Spleen (tissue), 11 donors: ENCODE results near the gene PARN. TPM values are rescaled to one million over a fixed set of nuclear protein-coding genes. Genes with fewer than 3 reads are reported as not detected.

Source experiments
- DNase-seq: peaks from one replicate; pipeline ENCODE4 v3.0.0-alpha.2; 2020
- H3K27ac ChIP-seq, 8 donors: fragments of 200-600 bp; sonication (generic) in 7 of 8; 1 replicate in 4 of 8; 2 replicates in 4 of 8; pipeline versions ENCODE4 v1.5.0 to v1.8.0; 2016 to 2021; ENCODE audit warnings: inconsistent platforms in 4 of 8, mild to moderate bottlenecking in 4 of 8, moderate library complexity in 1 of 8
- H3K27me3 ChIP-seq, 7 donors: fragments of 200-600 bp; sonication (generic) in 6 of 7; replicated peaks in 1 of 7; 1 replicate in 4 of 7; 2 replicates in 3 of 7; pipeline versions ENCODE4 v1.5.0 to v1.8.0; 2016 to 2021; ENCODE audit warnings: inconsistent platforms in 3 of 7, mild to moderate bottlenecking in 1 of 7
- H3K36me3 ChIP-seq, 6 donors: fragments of 200-600 bp; sonication (generic) in 5 of 6; 1 replicate in 4 of 6; 2 replicates in 2 of 6; pipeline versions ENCODE4 v1.5.0 to v1.8.0; 2016 to 2021; ENCODE audit warnings: inconsistent platforms in 2 of 6
- H3K4me1 ChIP-seq, 6 donors: fragments of 200-600 bp; sonication (generic) in 5 of 6; 1 replicate in 3 of 6; 2 replicates in 3 of 6; pipeline versions ENCODE4 v1.5.0 to v1.8.0; 2016 to 2021; ENCODE audit warnings: inconsistent platforms in 3 of 6
- H3K4me3 ChIP-seq, 8 donors: fragments of 200-600 bp; sonication (generic) in 7 of 8; 1 replicate in 4 of 8; 2 replicates in 4 of 8; pipeline versions ENCODE4 v1.5.0 to v1.8.0; 2016 to 2021; ENCODE audit warnings: inconsistent platforms in 4 of 8, mild to moderate bottlenecking in 4 of 8, moderate library complexity in 2 of 8
- H3K9me3 ChIP-seq, 8 donors: fragments of 200-600 bp; sonication (generic) in 7 of 8; 1 replicate in 4 of 8; 2 replicates in 4 of 8; pipeline versions ENCODE4 v1.5.0 to v1.8.0; 2016 to 2021; ENCODE audit warnings: inconsistent platforms in 4 of 8
- POLR2A ChIP-seq, 3 donors: fragments of 450-650 bp; IDR thresholded peaks; one replicate each; pipeline ENCODE4 v1.5.1; 2017; ENCODE audit warnings: antibody characterized with exemption in 3 of 3, mild to moderate bottlenecking in 1 of 3
- POLR2AphosphoS5 ChIP-seq, 3 donors: sonication (generic); formaldehyde crosslinking; IDR thresholded peaks; one replicate each; pipeline ENCODE4 v1.5.1; 2017; ENCODE audit warnings: antibody characterized with exemption in 3 of 3
- WGBS, 5 donors: extraction: QIAGEN DNeasy Blood & Tissue Kit in 3 of 5; methylation state at CpG; one replicate each; pipeline versions ENCODE4 v1.1.5 to v1.1.7; 2013 to 2018; 5-methylcytosine and 5-hydroxymethylcytosine counted together
- intact Hi-C: fragments of 100-400 bp; cut with DNase I; formaldehyde crosslinking; loops from one replicate; pipeline ENCODE4 v1.15.0; 2023; ENCODE audit warnings: low total_unique reads
- polyA plus RNA-seq, 3 donors: library from polyadenylated mRNA; stranded (reverse); fragments of 200-250 nt; gene quantifications; one replicate each; pipeline ENCODE4 v1.2.1, GENCODE V29; 2013
- total RNA-seq, 7 donors: library from RNA; depleted of rRNA in 3 of 7; stranded (reverse); fragments of >200 nt in 3 of 7; fragmentation: NEBNext Ultra II Directional in 4 of 7; extraction: Animal tissue kit (Norgen Biotek cat#: 25700) in 4 of 7; gene quantifications; one replicate each; pipeline versions ENCODE4 v1.1.0 to v1.2.1, GENCODE V29; 2016 to 2021
- TF ChIP-seq, protein P1 (sequence below), 11 experiments: fragments of 200-600 bp in 7 of 11; fragments of 450-650 bp in 4 of 11; sonication (generic) in 4 of 11; IDR thresholded peaks in 8 of 11; conservative IDR thresholded peaks in 3 of 11; 1 replicate in 7 of 11; 2 replicates in 4 of 11; pipeline versions ENCODE4 v1.4.0 to v1.8.0; 2016 to 2021; ENCODE audit warnings: antibody characterized with exemption in 11 of 11, inconsistent platforms in 4 of 11, mild to moderate bottlenecking in 1 of 11
- donor health status: healthy with polysubstance abuse.
- donor health status: DM: no; HTN: no; CAD: no; lungs with moderate emphysema.
- donor health status: DM: no; HTN: no; CAD: no.
- donor health status: Bipolar disorder and iron deficiency.
- donor health status: healthy.
- donor health status: DM: no; HTN: no; CAD: no.
- donor health status: DM: yes; HTN: yes; CAD: no.

Gene PARN
- total and polyA plus RNA-seq, 10 donors, result 10.3 to 49.0 (median 35.6) TPM

GRCh38 chr16:14510939-14511799 is 118.9 kb downstream of the PARN start:
- no peak overlapping the region for H3K27ac ChIP-seq
- intact Hi-C loops, result no loop called here
- DNase-seq, result no peak
- no peaks in the 10 kb centered on the region for H3K9me3 ChIP-seq
- H3K36me3 ChIP-seq, result peaks cover 0 to 15% (median 0%) of the 10 kb centered on the region in 6 donors
- H3K4me1 ChIP-seq, result peaks cover 0 to 6% (median 0%) of the 10 kb centered on the region in 6 donors
- no peaks in the 10 kb centered on the region for H3K27me3 ChIP-seq
- 78 to 88% (median 83%) methylated on average over 6 of the region's 6 CpGs for WGBS, 5 donors
- TF ChIP-seq POLR2A (IDR thresholded peaks at IDR 0.05) (no peak), POLR2AphosphoS5 (IDR thresholded peaks at IDR 0.05) (no peak)
- TF ChIP-seq, protein P1, sequence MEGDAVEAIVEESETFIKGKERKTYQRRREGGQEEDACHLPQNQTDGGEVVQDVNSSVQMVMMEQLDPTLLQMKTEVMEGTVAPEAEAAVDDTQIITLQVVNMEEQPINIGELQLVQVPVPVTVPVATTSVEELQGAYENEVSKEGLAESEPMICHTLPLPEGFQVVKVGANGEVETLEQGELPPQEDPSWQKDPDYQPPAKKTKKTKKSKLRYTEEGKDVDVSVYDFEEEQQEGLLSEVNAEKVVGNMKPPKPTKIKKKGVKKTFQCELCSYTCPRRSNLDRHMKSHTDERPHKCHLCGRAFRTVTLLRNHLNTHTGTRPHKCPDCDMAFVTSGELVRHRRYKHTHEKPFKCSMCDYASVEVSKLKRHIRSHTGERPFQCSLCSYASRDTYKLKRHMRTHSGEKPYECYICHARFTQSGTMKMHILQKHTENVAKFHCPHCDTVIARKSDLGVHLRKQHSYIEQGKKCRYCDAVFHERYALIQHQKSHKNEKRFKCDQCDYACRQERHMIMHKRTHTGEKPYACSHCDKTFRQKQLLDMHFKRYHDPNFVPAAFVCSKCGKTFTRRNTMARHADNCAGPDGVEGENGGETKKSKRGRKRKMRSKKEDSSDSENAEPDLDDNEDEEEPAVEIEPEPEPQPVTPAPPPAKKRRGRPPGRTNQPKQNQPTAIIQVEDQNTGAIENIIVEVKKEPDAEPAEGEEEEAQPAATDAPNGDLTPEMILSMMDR (IDR thresholded peaks at IDR 0.05 in 8 of 11, conservative IDR thresholded peaks at IDR 0.05 in 3 of 11), result no peak
- H3K4me3 ChIP-seq, result no peak overlapping the region

DNA sequence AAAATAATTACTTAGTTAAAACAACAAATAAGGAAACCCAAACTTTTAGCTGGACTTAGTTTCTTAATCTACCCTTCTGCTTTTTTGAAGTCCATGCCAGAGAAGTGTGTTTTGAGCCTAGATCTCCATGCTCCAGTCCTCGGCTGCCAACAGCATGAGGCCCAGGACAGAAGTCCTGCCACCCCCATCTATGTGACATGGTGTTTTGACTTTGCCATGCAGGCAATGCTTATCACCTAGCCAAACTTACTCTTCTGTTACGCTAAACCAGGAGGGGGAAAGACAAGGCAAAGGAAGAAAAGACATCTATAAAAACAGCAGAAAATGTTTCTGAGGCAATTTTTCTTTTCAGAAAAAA is 119.5 kb downstream of the PARN start:
- intact Hi-C loops, result no loop called here
- WGBS, 5 donors, result 88 to 97% (median 95%) methylated on average over 2 of the region's 2 CpGs
- Histone ChIP-seq H3K27me3 (no peaks in the 10 kb centered on the region), H3K36me3 (peaks cover 0 to 15% (median 0%) of the 10 kb centered on the region in 6 donors), H3K4me1 (peaks cover 0 to 6% (median 0%) of the 10 kb centered on the region in 6 donors), H3K9me3 (no peaks in the 10 kb centered on the region), H3K4me3 (no peak overlapping the region), H3K27ac (no peak overlapping the region)
- no peak for DNase-seq
- TF ChIP-seq, protein P1 (IDR thresholded peaks at IDR 0.05 in 8 of 11, conservative IDR thresholded peaks at IDR 0.05 in 3 of 11), result no peak
- no peak for TF ChIP-seq POLR2A (IDR thresholded peaks at IDR 0.05)
- TF ChIP-seq POLR2AphosphoS5 (IDR thresholded peaks at IDR 0.05), result no peak

GRCh38 chr16:14509675-14510132 is 120.4 kb downstream of the PARN start:
- H3K27me3 ChIP-seq, result no peaks in the 10 kb centered on the region
- no peak overlapping the region for H3K4me3 ChIP-seq
- WGBS, 5 donors, result 92 to 96% (median 93%) methylated on average over 4 of the region's 4 CpGs
- H3K9me3 ChIP-seq, result no peaks in the 10 kb centered on the region
- TF ChIP-seq, protein P1 (IDR thresholded peaks at IDR 0.05 in 8 of 11, conservative IDR thresholded peaks at IDR 0.05 in 3 of 11), result no peak
- TF ChIP-seq POLR2AphosphoS5 (IDR thresholded peaks at IDR 0.05) (no peak), POLR2A (IDR thresholded peaks at IDR 0.05) (no peak)
- no peak for DNase-seq
- H3K4me1 ChIP-seq, result peaks cover 0 to 6% (median 0%) of the 10 kb centered on the region in 6 donors
- intact Hi-C loops, result no loop called here
- no peak overlapping the region for H3K27ac ChIP-seq
- H3K36me3 ChIP-seq, result peaks cover 0 to 13% (median 0%) of the 10 kb centered on the region in 6 donors

- intact Hi-C loops, result no loop called here
- Histone ChIP-seq H3K4me3 (no peak overlapping the region), H3K9me3 (no peaks in the 10 kb centered on the region), H3K4me1 (peaks cover 0 to 6% (median 0%) of the 10 kb centered on the region in 6 donors), H3K36me3 (peaks cover 0 to 10% (median 0%) of the 10 kb centered on the region in 6 donors), H3K27ac (no peak overlapping the region), H3K27me3 (no peaks in the 10 kb centered on the region)
- TF ChIP-seq POLR2A (IDR thresholded peaks at IDR 0.05) (no peak), POLR2AphosphoS5 (IDR thresholded peaks at IDR 0.05) (no peak)
- TF ChIP-seq, protein P1 (IDR thresholded peaks at IDR 0.05 in 8 of 11, conservative IDR thresholded peaks at IDR 0.05 in 3 of 11), result no peak
- 88 to 99% (median 91%) methylated on average over 4 of the region's 4 CpGs for WGBS, 5 donors
- no peak for DNase-seq
Measured at GRCh38 chr16:14509055-14509454, 121.0 kb downstream of the PARN start.
